Stimulated activated CD8-positive, alpha-beta memory T cell treated with anti-CD3 and anti-CD28 coated beads, Interleukin-7, amount 100 ng/mL, for 48 hours (primary cell): ENCODE measurements around the gene USE1.
A peak's percentile ranks its signal among the peaks of the same experiment; 100 is the strongest.

ENCODE experiments used
- DNase-seq, 2 donors: peaks; one replicate each; pipeline ENCODE4 v3.0.0-alpha.2; 2020; ENCODE audit warnings: low read depth in 1 of 2; ENCODE audit errors: extremely low read depth in 1 of 2

Gene USE1

DNA sequence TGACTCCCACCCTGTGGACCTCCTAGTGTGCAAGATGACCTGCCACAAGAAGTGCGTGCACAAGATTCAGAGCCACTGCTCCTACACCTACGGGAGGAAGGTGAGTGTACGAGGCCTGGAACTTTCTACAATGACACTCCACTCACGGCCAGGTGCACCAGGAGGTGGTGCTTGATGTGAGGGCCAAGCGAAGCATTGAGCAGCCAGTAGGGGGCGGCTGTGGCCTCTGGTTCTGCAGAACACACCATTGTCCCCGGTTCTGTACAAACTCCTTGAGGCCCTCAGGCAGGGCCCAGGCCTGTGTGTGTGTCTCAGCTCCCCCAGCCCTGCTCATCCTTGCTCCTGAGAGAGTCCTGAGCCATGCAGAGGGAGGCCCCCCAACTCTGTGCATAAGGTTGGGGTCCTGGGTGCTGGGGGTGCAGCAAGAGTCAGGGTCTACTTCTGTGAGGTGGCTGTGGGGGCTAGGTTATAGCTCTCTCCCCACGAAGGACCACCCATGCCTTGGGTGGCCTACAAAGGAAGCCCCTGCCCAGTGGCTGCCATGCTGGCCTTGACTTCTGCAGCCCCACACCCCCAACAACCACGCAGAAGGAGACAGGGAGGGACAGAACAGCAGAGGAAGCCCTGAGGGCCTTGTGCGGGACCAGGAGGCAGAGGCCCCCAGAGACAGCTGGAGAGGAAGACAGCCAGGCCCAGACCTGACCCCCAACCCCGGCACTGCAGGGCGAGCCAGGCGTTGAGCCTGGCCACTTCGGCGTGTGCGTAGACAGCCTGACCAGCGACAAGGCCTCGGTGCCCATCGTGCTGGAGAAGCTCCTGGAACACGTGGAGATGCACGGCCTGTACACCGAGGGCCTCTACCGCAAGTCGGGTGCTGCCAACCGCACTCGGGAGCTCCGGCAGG, 9.7 kb upstream of the USE1 start:
- DNase-seq = no peak

GRCh38 chr19:17206736-17207581, 8.2 kb upstream of the USE1 start:
- no peak for DNase-seq

DNA sequence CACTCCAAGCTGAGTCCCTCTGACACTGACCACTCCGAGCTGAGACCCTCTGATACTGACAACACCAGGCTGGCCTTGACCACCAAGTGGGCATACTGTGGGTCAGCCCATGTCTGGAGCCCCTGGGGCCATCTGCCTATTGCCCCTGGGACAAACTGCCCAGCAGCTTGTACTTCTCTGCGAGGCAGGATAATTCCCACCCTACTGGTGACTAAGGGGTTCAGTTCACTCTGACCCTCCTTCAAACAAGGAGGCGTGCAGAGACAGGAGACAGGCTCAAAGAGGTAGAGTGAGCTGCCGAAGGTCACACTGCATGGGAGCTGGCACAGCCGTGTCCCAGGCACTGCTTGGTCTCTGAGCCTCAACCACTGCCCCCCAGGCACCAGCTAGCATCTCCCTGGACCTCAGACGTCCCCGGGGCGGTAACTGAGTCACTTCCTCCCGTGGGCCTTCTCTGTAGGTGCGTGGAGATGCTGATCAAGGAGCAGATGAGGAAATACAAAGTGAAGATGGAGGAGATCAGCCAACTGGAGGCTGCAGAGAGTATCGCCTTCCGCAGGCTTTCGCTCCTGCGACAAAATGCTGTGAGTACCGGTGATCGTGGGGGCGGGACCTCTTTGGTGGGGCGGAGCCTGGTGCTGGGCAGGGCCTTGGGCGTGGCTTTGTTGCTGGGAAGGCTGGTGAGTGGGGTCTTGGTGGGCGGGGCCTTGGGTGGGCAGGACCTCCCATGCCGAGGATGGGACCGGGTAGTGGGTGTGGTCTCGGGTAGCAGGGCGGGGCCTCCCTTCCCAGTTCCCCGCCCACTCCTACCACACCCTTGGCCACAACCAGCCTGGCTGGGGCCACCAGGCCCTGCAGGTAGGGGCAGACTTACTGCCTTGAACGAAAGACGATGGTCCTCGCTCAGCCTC, 5.8 kb upstream of the USE1 start:
- DNase-seq = peak; percentile 37 to 60

DNA sequence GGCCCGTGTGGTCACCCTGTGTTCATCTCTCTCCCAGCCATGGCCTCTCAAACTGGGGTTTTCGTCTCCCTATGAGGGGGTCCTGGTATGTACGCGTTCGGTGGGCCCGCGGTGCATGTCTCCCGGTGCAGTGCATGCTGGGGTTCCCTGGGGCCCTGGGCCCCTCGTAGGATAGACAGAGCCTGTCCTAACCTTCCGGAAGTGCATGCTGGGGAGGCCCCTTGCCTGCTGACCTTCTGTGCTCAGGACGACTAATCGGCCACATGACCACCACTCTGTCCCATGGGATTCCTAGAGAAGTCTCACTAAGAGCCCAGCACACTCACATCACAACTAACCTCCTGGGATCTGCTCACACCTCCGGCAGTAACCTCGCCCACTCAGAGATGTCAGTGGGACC, 4.9 kb upstream of the USE1 start:
- DNase-seq = no peak

- no peak for DNase-seq
These were observed 3.4 kb upstream of the USE1 start for GRCh38 chr19:17211547-17212446.

DNA sequence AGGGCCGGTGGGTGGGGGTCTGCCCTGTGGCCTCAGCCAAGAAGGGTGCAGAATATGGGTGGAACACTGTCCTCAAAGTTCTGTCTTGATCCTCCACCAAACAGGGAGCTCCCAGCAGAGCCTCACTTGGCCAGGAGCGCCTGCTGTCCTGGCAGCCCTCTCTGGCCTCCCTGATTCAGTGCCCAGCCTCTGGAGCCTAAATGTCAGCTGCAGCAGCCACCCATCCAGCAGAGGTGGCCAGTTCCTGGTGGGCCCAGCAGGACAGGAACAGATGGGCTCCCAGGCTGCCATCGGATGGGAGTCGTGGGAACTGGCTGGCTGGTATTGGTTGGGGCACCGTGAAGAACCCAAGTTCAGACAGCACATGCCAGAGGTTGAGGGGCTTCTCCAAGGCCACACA, 1.8 kb upstream of the USE1 start:
- DNase-seq = no peak

DNA sequence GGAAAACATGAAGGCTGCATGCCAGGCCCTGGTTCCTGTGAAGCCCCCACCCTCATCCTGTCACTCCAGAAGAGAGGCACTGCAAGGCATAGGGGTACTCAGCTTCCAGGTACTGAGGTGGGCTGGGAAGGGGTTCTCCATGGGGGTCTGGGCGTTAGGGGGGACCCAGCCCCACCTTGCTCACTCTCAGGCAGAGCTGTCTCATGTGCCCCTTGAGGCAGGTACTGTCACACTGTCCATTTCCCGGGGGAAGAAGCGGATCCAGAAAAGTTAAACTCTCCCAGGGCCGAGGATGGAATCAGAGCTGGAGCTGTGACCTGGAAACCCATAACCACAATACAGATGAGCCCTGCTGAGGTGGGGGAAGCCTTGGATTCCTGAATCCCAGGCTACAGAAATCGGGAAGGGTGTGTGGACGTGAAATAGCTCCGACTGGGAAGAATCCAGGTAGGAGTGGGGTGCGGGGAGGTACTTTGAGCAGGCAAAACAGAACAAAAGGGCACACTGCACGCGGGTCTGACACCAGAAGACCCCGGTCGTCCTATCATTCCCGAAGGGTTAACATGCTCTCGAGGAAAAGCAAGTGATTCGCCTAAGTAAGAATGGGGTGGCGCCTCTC, 540 bp upstream of the USE1 start:
- no peak for DNase-seq

- DNase-seq = no peak
These were observed 1.0 kb downstream of the USE1 start for GRCh38 chr19:17216058-17216670.

DNA sequence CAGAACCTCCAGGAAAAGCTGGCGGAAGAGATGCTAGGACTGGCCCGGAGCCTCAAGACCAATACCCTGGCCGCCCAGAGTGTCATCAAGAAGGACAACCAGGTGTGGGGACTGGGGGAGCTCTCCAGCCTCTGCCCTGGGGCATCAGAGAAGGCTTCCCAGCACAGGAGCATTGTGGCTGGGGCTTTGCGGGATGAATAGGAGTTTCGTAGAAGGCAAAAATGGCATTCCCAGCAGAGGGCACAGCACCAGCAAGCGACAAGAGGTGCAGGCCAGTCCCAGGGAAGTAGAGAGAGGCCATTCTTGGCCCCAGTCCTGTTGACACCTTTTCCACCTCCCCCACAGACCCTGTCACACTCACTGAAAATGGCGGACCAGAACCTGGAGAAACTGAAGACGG, 4.1 kb downstream of the USE1 start:
- no peak for DNase-seq

DNA sequence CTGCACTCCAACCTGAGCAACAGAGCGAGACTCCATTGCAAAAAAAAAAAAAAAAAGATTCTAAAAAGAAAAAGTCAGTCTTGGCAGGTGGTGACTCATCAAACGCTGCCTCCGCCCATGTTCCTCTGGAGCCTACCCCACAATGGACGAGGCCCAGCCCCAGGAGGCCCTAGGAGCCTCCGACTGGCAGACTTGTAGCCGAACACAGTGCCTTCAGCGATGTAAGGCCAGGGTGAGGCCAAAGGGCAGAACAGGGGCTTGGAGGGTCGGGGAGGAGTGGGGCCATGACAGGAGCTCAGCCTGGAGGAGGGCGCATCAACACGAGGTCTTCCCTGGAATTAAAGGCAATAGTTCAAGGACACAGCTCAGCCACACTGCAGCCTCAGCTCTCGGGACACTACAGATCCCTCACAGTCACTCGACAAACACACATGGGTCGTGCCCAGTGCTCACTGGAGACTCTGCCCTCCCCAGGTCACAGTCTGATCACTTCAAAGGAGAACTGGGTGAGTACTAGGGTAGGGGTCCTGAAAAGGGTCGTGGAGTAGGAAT, 5.1 kb downstream of the USE1 start:
- no peak for DNase-seq

DNA sequence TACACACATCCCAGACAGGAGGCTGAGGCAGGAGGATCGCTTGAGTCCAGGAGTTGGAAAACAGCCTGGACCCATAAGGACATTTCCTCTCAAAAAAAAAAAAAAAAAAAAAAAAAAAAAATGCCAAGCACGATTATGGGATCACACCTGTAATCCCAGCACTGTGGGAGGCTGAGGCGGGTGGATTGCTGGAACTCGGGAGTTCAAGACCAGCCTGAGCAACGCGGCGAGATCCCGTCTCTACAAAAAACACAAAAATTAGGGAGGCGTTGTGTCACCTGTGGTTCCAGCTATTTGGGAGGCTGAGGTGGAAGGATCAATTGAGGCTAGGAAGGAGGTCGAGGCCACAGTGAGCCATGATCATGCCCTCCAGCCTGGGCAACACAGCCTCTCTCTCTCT, 9.9 kb downstream of the USE1 start:
- no peak for DNase-seq

DNA sequence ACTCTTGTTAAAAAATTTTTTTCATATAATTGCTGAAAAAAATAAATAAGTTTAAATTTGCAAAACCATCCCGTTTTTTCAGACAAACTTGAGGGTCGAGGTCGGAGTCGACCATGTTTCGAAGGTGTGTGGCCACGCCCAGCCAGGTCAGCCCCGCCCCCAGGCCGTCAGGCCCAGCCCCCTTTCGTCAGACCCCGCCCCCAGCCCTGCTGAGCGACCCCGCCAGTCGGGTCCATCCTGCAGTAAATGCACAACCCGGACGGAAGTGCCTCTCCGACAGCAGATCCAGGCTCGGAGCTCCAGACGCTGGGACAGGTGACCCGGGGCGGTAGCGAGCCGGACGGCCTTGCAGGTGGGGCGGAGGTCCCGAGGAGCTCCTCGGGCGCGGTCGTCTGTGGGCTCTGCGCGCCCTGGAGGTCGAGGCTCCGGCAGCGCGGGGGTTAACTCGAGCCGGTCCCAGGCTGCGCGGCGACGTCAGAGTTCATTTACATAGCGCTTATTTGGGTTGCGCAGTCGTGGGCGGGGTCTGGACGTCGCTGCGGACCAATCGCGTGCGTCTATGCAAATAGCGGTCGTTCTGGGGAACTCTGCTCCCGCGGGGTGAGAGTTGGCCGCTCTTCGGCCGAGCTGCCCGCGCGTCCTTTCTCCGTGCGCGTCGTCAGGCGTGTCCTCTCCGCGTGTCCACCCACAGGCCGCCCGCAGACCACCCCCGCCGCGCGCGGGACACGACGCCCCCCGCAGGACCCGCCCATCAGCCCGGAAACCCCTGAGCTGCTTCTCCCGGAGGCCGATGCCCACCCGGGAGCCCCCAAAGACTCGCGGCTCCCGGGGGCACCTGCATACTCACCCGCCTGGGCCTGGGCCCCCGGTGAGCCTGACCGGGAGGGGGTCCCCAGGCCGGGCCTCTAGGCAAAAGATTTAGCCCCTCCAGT, 11.1 kb downstream of the USE1 start, which contains the start of gene OCEL1:
OCEL1 (plus strand) TSS at position 225 of the 932 bp plus-strand sequence; CDS start at position 247, 22 bp downstream.
- DNase-seq = peak; percentile 88 to 96

GRCh38 chr19:17227798-17228367, 12.7 kb downstream of the USE1 start:
- no peak for DNase-seq

GRCh38 chr19:17229890-17230289, 14.7 kb downstream of the USE1 start:
- no peak for DNase-seq

DNA sequence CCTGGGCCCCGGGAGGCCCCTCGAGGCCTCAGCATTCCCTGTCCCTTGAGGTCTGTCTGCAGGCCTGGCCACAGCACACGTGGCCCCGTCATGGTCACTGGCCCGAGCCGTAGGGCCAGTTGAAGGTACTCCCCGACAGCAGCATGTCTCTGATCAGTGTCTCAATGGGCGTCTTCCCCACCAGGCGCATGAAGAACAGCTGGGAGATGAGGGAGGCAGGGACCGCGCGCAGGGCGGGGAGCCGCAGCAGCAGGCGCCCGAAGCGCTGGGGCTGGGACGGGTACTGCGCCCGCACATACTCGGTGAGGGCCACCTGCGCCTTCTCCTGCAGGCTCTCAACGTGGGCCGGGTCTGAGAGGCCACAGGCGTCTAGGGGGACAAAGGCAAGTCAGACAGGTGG, 17.1 kb downstream of the USE1 start:
- DNase-seq = no peak

- peak; percentile 37 to 46 for DNase-seq
These were observed 19.7 kb downstream of the USE1 start for GRCh38 chr19:17234911-17235299.

DNA sequence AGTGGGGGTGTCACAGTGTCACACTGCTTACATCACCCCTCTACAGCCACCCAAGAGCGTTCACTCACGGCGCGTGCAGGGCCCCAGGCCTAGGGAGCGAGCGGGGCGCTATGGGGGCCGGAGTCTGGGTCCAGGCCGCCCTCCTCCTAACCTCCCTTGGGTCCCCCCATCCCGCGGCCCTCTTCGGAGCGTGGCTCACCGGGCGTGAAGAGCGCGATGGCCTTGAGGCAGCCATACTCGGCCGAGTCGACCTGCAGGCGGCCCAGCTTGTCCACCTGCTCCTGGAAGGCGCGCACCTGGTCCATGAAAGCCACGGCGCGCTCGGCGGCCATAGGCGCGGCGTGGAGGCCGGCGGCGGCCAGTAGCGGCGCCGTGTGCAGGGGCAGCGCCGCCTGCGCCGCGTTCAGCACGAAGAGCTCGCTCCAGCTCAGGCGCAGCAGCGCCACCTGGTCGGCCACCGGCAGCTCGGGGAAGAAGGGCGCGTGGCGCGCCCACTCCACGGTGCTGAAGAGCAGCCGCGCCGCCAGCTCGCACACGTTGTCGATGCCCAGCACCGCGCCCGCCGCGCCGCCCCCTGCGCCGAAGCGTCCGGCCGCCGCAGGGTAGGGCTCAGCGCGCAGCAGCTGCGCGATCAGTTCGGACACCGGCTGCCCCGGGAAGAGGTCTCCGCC, 20.3 kb downstream of the USE1 start:
- DNase-seq = peak; percentile 44 to 49
